ENCODE measurements around the gene GPC5.

Gene GPC5

DNA sequence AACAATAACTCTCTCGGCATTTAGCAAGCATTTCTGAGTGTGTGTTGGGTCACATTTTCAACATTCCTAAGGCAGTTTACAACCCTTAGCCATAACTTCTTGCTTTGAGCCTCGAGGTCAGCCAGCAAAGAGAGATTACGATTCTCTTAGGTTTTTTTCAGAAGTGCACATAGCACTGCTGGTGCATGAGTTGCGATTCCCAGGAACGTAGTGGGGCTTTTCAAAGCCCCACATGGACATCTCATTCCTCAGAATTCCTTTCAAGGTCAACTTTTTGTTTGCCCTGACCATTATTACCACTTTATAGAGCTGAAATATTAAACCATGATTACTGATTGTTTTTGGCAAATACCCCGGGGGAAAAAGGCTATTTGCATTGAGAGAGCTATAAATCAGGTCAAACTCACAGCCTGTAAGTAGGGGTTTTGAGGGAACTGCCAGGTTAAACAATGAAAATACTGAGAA is 705.3 kb downstream of the GPC5 start:
- CTCF ChIA-PET, result no interaction called here
- no peaks in the 10 kb centered on the region for H3K36me3 ChIP-seq (ENCODE audit: control insufficient read depth in 2 of 2, insufficient read depth in 1 of 2, low read length in 2 of 2)
- TF ChIP-seq TRIM28 (IDR thresholded peaks at IDR 0.05; ENCODE audit: borderline replicate concordance, low read length) (peak; percentile 39; the same call in 1 of the 2 replicates), HOXC10 (CRISPR knock-in tag; IDR thresholded peaks at IDR 0.05) (no peak)
- no peak overlapping the region for H3K27ac ChIP-seq (ENCODE audit: extremely low read depth, low read depth, low read length)
- no peak overlapping the region for H3K4me3 ChIP-seq (ENCODE audit: low read depth, low read length)
- no peaks in the 10 kb centered on the region for H3K4me1 ChIP-seq (ENCODE audit: control insufficient read depth, insufficient read depth, low read length)
- POLR2A ChIA-PET, result no interaction called here
- no peaks in the 10 kb centered on the region for H3K9me3 ChIP-seq (ENCODE audit: control insufficient read depth, insufficient read depth, low read depth, low read length)

- no peaks in the 10 kb centered on the region for H3K4me1 ChIP-seq (ENCODE audit: control insufficient read depth, insufficient read depth, low read length)
- H3K36me3 ChIP-seq (ENCODE audit: control insufficient read depth in 2 of 2, insufficient read depth in 1 of 2, low read length in 2 of 2), result no peaks in the 10 kb centered on the region
- H3K4me3 ChIP-seq (ENCODE audit: low read depth, low read length), result no peak overlapping the region
- H3K9me3 ChIP-seq (ENCODE audit: control insufficient read depth, insufficient read depth, low read depth, low read length), result no peaks in the 10 kb centered on the region
- CTCF ChIA-PET, result no interaction called here
- no peak overlapping the region for H3K27ac ChIP-seq (ENCODE audit: extremely low read depth, low read depth, low read length)
- TF ChIP-seq ZNF530 (tag by site-specific recombination; IDR thresholded peaks at IDR 0.05; ENCODE audit: low read depth), result no peak
- TF ChIP-seq, protein P1, sequence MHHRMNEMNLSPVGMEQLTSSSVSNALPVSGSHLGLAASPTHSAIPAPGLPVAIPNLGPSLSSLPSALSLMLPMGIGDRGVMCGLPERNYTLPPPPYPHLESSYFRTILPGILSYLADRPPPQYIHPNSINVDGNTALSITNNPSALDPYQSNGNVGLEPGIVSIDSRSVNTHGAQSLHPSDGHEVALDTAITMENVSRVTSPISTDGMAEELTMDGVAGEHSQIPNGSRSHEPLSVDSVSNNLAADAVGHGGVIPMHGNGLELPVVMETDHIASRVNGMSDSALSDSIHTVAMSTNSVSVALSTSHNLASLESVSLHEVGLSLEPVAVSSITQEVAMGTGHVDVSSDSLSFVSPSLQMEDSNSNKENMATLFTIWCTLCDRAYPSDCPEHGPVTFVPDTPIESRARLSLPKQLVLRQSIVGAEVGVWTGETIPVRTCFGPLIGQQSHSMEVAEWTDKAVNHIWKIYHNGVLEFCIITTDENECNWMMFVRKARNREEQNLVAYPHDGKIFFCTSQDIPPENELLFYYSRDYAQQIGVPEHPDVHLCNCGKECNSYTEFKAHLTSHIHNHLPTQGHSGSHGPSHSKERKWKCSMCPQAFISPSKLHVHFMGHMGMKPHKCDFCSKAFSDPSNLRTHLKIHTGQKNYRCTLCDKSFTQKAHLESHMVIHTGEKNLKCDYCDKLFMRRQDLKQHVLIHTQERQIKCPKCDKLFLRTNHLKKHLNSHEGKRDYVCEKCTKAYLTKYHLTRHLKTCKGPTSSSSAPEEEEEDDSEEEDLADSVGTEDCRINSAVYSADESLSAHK (tag by site-specific recombination; IDR thresholded peaks at IDR 0.05), result no peak
- TF ChIP-seq ZNF140 (tag by site-specific recombination; IDR thresholded peaks at IDR 0.05), result no peak
- TF ChIP-seq HOXA7 (CRISPR knock-in tag; IDR thresholded peaks at IDR 0.05; ENCODE audit: borderline replicate concordance), result no peak
- no peak for TF ChIP-seq ZNF776 (tag by site-specific recombination; IDR thresholded peaks at IDR 0.05; ENCODE audit: borderline replicate concordance)
- TF ChIP-seq, protein P2, sequence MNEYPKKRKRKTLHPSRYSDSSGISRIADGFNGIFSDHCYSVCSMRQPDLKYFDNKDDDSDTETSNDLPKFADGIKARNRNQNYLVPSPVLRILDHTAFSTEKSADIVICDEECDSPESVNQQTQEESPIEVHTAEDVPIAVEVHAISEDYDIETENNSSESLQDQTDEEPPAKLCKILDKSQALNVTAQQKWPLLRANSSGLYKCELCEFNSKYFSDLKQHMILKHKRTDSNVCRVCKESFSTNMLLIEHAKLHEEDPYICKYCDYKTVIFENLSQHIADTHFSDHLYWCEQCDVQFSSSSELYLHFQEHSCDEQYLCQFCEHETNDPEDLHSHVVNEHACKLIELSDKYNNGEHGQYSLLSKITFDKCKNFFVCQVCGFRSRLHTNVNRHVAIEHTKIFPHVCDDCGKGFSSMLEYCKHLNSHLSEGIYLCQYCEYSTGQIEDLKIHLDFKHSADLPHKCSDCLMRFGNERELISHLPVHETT (tag by site-specific recombination; IDR thresholded peaks at IDR 0.05), result no peak
- no peak for TF ChIP-seq KLF8 (tag by site-specific recombination; IDR thresholded peaks at IDR 0.05)
- TF ChIP-seq ZNF157 (tag by site-specific recombination; IDR thresholded peaks at IDR 0.05), result no peak
- no peak for TF ChIP-seq ZNF426 (tag by site-specific recombination; IDR thresholded peaks at IDR 0.05)
- TF ChIP-seq ELK4 (IDR thresholded peaks at IDR 0.05; ENCODE audit: borderline replicate concordance, low read depth, low read length), result no peak
- no peak for TF ChIP-seq ZSCAN16 (tag by site-specific recombination; IDR thresholded peaks at IDR 0.05)
- POLR2A ChIA-PET, result no interaction called here
Measured at GRCh38 chr13:92122186-92122853, 723.9 kb downstream of the GPC5 start.

DNA sequence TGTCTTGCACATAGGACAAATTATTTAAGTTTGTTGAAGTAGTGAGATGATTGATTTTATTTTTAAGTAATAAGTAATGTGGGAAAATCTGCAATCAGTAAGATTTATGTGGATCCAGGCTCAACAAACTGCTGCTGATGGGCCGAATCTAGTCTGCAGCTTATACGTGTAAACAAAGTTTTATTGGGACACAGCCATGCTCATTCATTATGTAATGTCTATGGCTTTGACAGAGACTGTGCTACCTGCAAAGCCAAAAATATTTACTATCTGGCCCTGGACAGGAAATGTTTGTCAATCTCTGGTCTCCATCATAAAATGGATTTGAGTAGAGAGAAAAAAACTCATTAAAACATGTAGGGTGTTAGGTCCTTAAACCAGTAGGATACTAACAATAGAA is 728.0 kb downstream of the GPC5 start:
- CTCF ChIA-PET, result no interaction called here
- no peak overlapping the region for H3K4me3 ChIP-seq (ENCODE audit: low read depth, low read length)
- TF ChIP-seq ZNF626 (tag by site-specific recombination; IDR thresholded peaks at IDR 0.05) (no peak), ZNF10 (tag by site-specific recombination; IDR thresholded peaks at IDR 0.05) (no peak), TRIM28 (IDR thresholded peaks at IDR 0.05; ENCODE audit: borderline replicate concordance, low read length) (no peak), ZNF148 (tag by site-specific recombination; IDR thresholded peaks at IDR 0.05; ENCODE audit: borderline replicate concordance) (no peak), ZXDB (tag by site-specific recombination; IDR thresholded peaks at IDR 0.05) (no peak), EGR2 (tag by site-specific recombination; IDR thresholded peaks at IDR 0.05; ENCODE audit: low read depth) (no peak), ZNF449 (tag by site-specific recombination; IDR thresholded peaks at IDR 0.05) (no peak)
- TF ChIP-seq, protein P3, sequence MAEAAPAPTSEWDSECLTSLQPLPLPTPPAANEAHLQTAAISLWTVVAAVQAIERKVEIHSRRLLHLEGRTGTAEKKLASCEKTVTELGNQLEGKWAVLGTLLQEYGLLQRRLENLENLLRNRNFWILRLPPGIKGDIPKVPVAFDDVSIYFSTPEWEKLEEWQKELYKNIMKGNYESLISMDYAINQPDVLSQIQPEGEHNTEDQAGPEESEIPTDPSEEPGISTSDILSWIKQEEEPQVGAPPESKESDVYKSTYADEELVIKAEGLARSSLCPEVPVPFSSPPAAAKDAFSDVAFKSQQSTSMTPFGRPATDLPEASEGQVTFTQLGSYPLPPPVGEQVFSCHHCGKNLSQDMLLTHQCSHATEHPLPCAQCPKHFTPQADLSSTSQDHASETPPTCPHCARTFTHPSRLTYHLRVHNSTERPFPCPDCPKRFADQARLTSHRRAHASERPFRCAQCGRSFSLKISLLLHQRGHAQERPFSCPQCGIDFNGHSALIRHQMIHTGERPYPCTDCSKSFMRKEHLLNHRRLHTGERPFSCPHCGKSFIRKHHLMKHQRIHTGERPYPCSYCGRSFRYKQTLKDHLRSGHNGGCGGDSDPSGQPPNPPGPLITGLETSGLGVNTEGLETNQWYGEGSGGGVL (tag by site-specific recombination; IDR thresholded peaks at IDR 0.05), result no peak

More for the DNA sequence above, 728.0 kb downstream of the GPC5 start:
- Histone ChIP-seq H3K36me3 (ENCODE audit: control insufficient read depth in 2 of 2, insufficient read depth in 1 of 2, low read length in 2 of 2) (no peaks in the 10 kb centered on the region), H3K9me3 (ENCODE audit: control insufficient read depth, insufficient read depth, low read depth, low read length) (no peaks in the 10 kb centered on the region), H3K27ac (ENCODE audit: extremely low read depth, low read depth, low read length) (no peak overlapping the region), H3K4me1 (ENCODE audit: control insufficient read depth, insufficient read depth, low read length) (no peaks in the 10 kb centered on the region)
- POLR2A ChIA-PET, result no interaction called here

Data from HEK293 (cell line).